ENCODE results near the gene NUP58. TPM values are rescaled to one million over a fixed set of nuclear protein-coding genes. Genes with fewer than 3 reads are reported as not detected.

The NUP58 gene
- total and polyA plus RNA-seq, 4 donors = 9.6 to 43.1 (median 24.0) TPM

DNA sequence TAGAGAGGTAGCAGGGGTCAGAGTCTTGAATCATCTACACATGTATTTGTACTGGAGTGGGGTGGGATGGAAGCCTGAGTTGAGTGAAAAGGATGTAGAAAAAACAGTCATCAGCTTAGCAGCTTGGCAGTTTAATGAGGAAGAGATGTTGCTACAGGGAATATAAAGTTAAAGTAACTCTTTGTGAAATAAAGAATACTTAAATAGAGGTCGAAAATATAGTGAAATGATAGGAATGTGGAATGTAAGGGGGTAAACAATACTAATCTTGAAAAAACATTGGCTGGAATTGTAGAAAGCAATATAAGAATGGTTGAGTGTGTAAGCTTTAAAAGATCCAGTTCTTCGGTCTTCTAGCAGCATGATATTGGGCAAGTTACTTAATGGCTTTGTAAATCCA is 22.7 kb downstream of the NUP58 start:
- intact Hi-C loops (cut with DNase I) = loop anchor here in 1 of 2 donors (10.0 kb wide), 1 partner anchor 59 kb away; no protein-coding TSS in a partner anchor
- no peak overlapping the region for H3K4me3 ChIP-seq (ENCODE audit: low read length in 2 of 2)
- DNase-seq (no peak), ATAC-seq (ENCODE audit: low FRiP score) (no peak)
- H3K4me1 ChIP-seq (ENCODE audit: control insufficient read depth in 1 of 2, insufficient read depth in 2 of 2, low read length in 2 of 2) = no peaks in the 10 kb centered on the region
- 16 to 18% methylated on average over 2 of the region's 2 CpGs for WGBS, 2 donors
- no peak overlapping the region for H3K27ac ChIP-seq (ENCODE audit: low read depth in 1 of 2, low read length in 2 of 2)
- no peaks in the 10 kb centered on the region for H3K9me3 ChIP-seq (ENCODE audit: control insufficient read depth, low read length)
- no peaks in the 10 kb centered on the region for H3K27me3 ChIP-seq (ENCODE audit: control insufficient read depth in 1 of 2, insufficient read depth in 2 of 2, low read length in 1 of 2)
- peaks cover 0 to 4% of the 10 kb centered on the region in 2 donors for H3K36me3 ChIP-seq (ENCODE audit: control insufficient read depth in 1 of 2, insufficient read depth in 2 of 2, low read length in 1 of 2)

DNA sequence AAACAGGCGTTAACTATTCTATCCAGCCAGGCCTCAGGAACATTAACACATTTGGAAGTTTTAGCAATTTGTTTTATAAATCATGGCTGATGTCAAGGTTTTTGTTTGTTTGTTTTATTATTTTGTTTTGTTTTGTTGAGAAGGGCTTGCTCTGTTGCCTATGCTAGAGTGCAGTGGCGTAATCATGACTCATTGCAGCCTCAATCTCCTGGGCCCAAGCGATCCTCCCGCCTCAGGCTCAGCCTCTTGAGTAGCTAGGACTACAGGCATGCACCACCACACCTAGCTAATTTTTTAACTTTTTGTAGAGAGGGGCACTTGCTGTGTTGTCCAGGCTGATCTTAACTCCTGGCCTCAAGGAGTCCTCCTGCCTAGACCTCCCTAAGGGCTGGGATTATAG is 28.3 kb downstream of the NUP58 start:
- Histone ChIP-seq H3K27ac (ENCODE audit: low read depth in 1 of 2, low read length in 2 of 2) (no peak overlapping the region), H3K4me3 (ENCODE audit: low read length in 2 of 2) (no peak overlapping the region), H3K4me1 (ENCODE audit: control insufficient read depth in 1 of 2, insufficient read depth in 2 of 2, low read length in 2 of 2) (no peaks in the 10 kb centered on the region), H3K27me3 (ENCODE audit: control insufficient read depth in 1 of 2, insufficient read depth in 2 of 2, low read length in 1 of 2) (no peaks in the 10 kb centered on the region), H3K36me3 (ENCODE audit: control insufficient read depth in 1 of 2, insufficient read depth in 2 of 2, low read length in 1 of 2) (peaks cover 3% of the 10 kb centered on the region in 2 donors), H3K9me3 (ENCODE audit: control insufficient read depth, low read length) (no peaks in the 10 kb centered on the region)
- intact Hi-C loops (cut with DNase I) = loop anchor here in 1 of 2 donors (10.0 kb wide), 1 partner anchor 65 kb away; no protein-coding TSS in a partner anchor
- ATAC-seq (ENCODE audit: low FRiP score) = no peak
- DNase-seq = no peak
- 85 to 89% methylated on average over 4 of the region's 4 CpGs for WGBS, 2 donors

DNA sequence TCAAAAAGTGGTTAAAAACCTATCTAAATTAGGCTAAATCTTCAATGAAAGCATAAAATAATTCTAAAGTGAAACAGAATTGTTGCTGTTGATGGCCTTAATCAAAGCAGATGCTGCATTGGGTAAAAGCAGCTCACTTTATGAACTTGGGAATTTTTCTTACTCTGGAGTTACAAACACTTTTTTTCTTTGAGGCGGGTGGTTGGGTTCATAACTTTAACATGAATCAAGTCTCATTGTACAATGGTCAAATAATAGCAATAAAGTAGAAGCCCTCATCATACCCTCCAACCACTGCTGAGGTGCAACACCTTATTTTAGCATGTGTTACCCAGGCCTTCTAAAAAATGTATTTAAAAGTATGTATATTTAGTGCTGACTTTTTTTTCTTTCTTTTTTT is 29.1 kb downstream of the NUP58 start:
- no peaks in the 10 kb centered on the region for H3K4me1 ChIP-seq (ENCODE audit: control insufficient read depth in 1 of 2, insufficient read depth in 2 of 2, low read length in 2 of 2)
- no peaks in the 10 kb centered on the region for H3K9me3 ChIP-seq (ENCODE audit: control insufficient read depth, low read length)
- intact Hi-C loops (cut with DNase I) = no loop called here
- H3K4me3 ChIP-seq (ENCODE audit: low read length in 2 of 2) = no peak overlapping the region
- H3K27me3 ChIP-seq (ENCODE audit: control insufficient read depth in 1 of 2, insufficient read depth in 2 of 2, low read length in 1 of 2) = no peaks in the 10 kb centered on the region
- ATAC-seq (ENCODE audit: low FRiP score) (no peak), DNase-seq (no peak)
- 32 to 43% methylated on average over 1 of the region's 1 CpG for WGBS, 2 donors
- H3K36me3 ChIP-seq (ENCODE audit: control insufficient read depth in 1 of 2, insufficient read depth in 2 of 2, low read length in 1 of 2) = peaks cover 3% of the 10 kb centered on the region in 2 donors
- H3K27ac ChIP-seq (ENCODE audit: low read depth in 1 of 2, low read length in 2 of 2) = no peak overlapping the region

DNA sequence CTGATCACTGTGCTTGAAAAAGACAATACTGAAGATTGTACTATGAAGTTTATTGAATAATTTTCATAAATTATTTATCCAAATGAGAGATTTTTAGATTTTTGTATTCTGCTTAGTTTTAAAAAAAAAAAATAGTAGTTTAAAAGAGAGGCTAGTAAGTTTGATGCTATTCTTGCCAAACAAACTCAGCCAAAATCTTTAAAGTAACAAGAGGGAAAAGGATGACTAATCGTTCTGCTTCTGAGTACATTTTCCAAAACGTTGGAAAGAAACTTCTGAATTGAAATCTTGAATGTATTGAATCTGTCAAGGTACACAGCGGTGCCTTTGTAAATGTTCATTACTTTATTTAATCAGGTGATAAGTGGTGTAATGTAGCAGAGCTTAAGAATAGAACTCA is 34.4 kb downstream of the NUP58 start:
- ATAC-seq (ENCODE audit: low FRiP score) (no peak), DNase-seq (no peak)
- intact Hi-C loops (cut with DNase I) = no loop called here
- H3K27ac ChIP-seq (ENCODE audit: low read depth in 1 of 2, low read length in 2 of 2) = no peak overlapping the region
- WGBS, 2 donors = 31 to 32% methylated on average over 3 of the region's 3 CpGs
- H3K4me3 ChIP-seq (ENCODE audit: low read length in 2 of 2) = no peak overlapping the region
- no peaks in the 10 kb centered on the region for H3K4me1 ChIP-seq (ENCODE audit: control insufficient read depth in 1 of 2, insufficient read depth in 2 of 2, low read length in 2 of 2)
- no peaks in the 10 kb centered on the region for H3K27me3 ChIP-seq (ENCODE audit: control insufficient read depth in 1 of 2, insufficient read depth in 2 of 2, low read length in 1 of 2)
- H3K9me3 ChIP-seq (ENCODE audit: control insufficient read depth, low read length) = no peaks in the 10 kb centered on the region
- peaks cover 3% of the 10 kb centered on the region in 2 donors for H3K36me3 ChIP-seq (ENCODE audit: control insufficient read depth in 1 of 2, insufficient read depth in 2 of 2, low read length in 1 of 2)

DNA sequence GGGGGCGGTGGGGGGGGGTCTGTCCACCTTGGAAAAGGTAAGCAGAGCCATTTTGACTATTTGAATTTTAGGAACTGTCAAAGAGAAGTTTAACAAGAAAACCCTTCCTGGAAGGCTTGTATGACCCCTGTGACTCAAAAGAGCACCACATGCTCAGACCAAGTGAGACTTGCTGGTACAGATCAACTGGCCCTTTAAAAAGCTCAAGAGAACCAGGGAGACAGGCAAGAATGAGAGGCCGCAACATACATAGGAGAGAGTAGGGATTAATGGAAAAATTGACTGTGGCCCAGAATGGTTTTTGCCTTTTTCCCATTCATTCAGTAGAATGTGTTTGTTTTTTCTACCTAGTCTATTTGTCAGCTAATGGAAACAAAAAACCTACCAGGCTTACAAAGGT is 44.2 kb downstream of the NUP58 start:
- intact Hi-C loops (cut with DNase I) = no loop called here
- no peaks in the 10 kb centered on the region for H3K27me3 ChIP-seq (ENCODE audit: control insufficient read depth in 1 of 2, insufficient read depth in 2 of 2, low read length in 1 of 2)
- H3K4me3 ChIP-seq (ENCODE audit: low read length in 2 of 2) = no peak overlapping the region
- H3K9me3 ChIP-seq (ENCODE audit: control insufficient read depth, low read length) = no peaks in the 10 kb centered on the region
- ATAC-seq (ENCODE audit: low FRiP score) (no peak), DNase-seq (no peak)
- H3K27ac ChIP-seq (ENCODE audit: low read depth in 1 of 2, low read length in 2 of 2) = no peak overlapping the region
- no peaks in the 10 kb centered on the region for H3K36me3 ChIP-seq (ENCODE audit: control insufficient read depth in 1 of 2, insufficient read depth in 2 of 2, low read length in 1 of 2)
- 93 to 100% methylated on average over 2 of the region's 2 CpGs for WGBS, 2 donors
- no peaks in the 10 kb centered on the region for H3K4me1 ChIP-seq (ENCODE audit: control insufficient read depth in 1 of 2, insufficient read depth in 2 of 2, low read length in 2 of 2)

DNA sequence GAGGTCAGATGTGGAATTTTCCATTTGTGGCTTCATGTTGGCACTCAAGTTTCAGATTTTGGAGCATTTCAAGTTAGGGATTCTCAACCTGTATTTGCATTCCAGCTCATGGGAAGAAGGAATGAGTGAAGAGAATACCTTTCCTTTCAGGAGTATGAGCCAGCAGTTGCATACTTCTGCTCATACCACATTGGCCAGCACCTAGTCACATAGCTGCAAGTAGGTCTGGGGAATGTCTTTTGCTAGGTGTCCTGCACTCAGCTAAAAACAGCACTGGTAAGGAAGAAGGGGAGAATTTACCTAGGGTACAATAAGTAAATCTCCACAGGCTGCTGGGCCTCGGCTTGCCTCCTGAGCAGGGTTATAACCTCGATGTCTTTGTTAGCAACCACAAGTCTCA is 45.7 kb downstream of the NUP58 start:
- no peak for DNase-seq

DNA sequence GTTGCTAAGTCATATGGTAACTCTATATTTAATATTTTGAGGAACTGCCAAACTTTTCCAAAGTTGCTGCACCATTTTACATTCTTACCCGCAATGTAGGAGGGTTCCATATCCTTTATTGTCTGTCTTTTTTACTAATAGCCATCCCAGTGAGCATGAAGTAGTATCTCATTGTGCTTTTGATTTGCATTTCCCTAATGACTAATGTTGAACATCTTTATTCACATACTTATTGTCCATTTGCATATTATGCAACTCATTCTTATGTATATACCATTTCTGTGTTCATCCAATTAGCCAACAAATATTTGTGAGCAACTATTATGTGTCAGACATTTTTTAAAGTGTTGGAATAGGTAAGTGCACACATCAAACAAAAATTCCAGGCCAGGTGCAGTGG is 50.0 kb downstream of the NUP58 start:
- DNase-seq (no peak), ATAC-seq (ENCODE audit: low FRiP score) (no peak)
- H3K4me3 ChIP-seq (ENCODE audit: low read length in 2 of 2) = no peak overlapping the region
- no peaks in the 10 kb centered on the region for H3K27me3 ChIP-seq (ENCODE audit: control insufficient read depth in 1 of 2, insufficient read depth in 2 of 2, low read length in 1 of 2)
- no peaks in the 10 kb centered on the region for H3K36me3 ChIP-seq (ENCODE audit: control insufficient read depth in 1 of 2, insufficient read depth in 2 of 2, low read length in 1 of 2)
- WGBS, 2 donors = 97% methylated on average over 1 of the region's 1 CpG
- H3K27ac ChIP-seq (ENCODE audit: low read depth in 1 of 2, low read length in 2 of 2) = no peak overlapping the region
- no peaks in the 10 kb centered on the region for H3K4me1 ChIP-seq (ENCODE audit: control insufficient read depth in 1 of 2, insufficient read depth in 2 of 2, low read length in 2 of 2)
- H3K9me3 ChIP-seq (ENCODE audit: control insufficient read depth, low read length) = no peaks in the 10 kb centered on the region
- intact Hi-C loops (cut with DNase I) = no loop called here

More for the DNA sequence above, 45.7 kb downstream of the NUP58 start:
- Histone ChIP-seq H3K4me1 (ENCODE audit: control insufficient read depth in 1 of 2, insufficient read depth in 2 of 2, low read length in 2 of 2) (no peaks in the 10 kb centered on the region), H3K9me3 (ENCODE audit: control insufficient read depth, low read length) (no peaks in the 10 kb centered on the region), H3K36me3 (ENCODE audit: control insufficient read depth in 1 of 2, insufficient read depth in 2 of 2, low read length in 1 of 2) (no peaks in the 10 kb centered on the region), H3K4me3 (ENCODE audit: low read length in 2 of 2) (no peak overlapping the region), H3K27me3 (ENCODE audit: control insufficient read depth in 1 of 2, insufficient read depth in 2 of 2, low read length in 1 of 2) (no peaks in the 10 kb centered on the region), H3K27ac (ENCODE audit: low read depth in 1 of 2, low read length in 2 of 2) (no peak overlapping the region)
- intact Hi-C loops (cut with DNase I) = no loop called here
- ATAC-seq (ENCODE audit: low FRiP score) = no peak
- WGBS, 2 donors = 78 to 83% methylated on average over 2 of the region's 2 CpGs

DNA sequence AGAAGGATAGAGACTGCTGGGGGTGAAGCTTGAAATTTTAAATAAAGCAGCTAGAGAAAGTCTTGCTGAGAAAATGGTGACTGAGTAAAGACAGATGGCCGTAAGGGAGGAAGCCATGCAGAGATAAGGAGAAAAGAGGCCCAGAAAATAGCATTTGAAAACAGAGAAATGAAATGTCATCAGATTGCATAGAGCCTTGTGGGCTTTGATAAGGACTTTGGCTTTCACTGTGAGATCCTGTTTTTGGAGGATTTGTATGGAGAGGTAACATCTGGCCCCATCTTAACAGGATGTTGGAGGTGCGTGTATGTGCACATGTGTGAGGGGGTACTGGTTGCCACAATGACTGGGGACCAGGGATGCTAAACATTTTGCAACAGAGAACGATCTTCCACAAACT is 50.8 kb downstream of the NUP58 start:
- Histone ChIP-seq H3K4me3 (ENCODE audit: low read length in 2 of 2) (no peak overlapping the region), H3K4me1 (ENCODE audit: control insufficient read depth in 1 of 2, insufficient read depth in 2 of 2, low read length in 2 of 2) (no peaks in the 10 kb centered on the region), H3K27ac (ENCODE audit: low read depth in 1 of 2, low read length in 2 of 2) (no peak overlapping the region), H3K36me3 (ENCODE audit: control insufficient read depth in 1 of 2, insufficient read depth in 2 of 2, low read length in 1 of 2) (no peaks in the 10 kb centered on the region), H3K9me3 (ENCODE audit: control insufficient read depth, low read length) (no peaks in the 10 kb centered on the region), H3K27me3 (ENCODE audit: control insufficient read depth in 1 of 2, insufficient read depth in 2 of 2, low read length in 1 of 2) (no peaks in the 10 kb centered on the region)
- intact Hi-C loops (cut with DNase I) = no loop called here
- no peak for DNase-seq
- WGBS, 2 donors = 31 to 34% methylated on average over 3 of the region's 3 CpGs
- no peak for ATAC-seq (ENCODE audit: low FRiP score)

DNA sequence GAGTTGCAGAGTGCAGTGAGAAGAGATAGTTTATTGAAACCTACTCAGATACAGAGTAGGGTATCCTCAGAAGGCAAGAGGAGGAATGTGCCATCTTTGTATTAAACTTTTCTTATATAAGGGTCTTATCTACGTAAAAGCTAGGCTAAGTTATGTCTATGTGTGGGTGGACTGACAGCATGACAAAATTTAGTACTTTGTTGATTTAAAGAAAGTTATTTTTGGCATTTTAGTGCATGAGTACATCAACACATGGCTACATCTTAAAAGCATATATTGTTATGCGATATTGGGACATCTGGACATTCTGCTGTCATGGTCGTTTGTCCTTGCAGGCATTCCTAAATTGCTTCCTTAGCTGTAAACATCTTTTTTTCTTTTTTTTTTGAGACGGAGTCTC is 51.4 kb downstream of the NUP58 start:
- no peak overlapping the region for H3K27ac ChIP-seq (ENCODE audit: low read depth in 1 of 2, low read length in 2 of 2)
- no peak overlapping the region for H3K4me3 ChIP-seq (ENCODE audit: low read length in 2 of 2)
- intact Hi-C loops (cut with DNase I) = no loop called here
- H3K9me3 ChIP-seq (ENCODE audit: control insufficient read depth, low read length) = no peaks in the 10 kb centered on the region
- 21 to 26% methylated on average over 4 of the region's 4 CpGs for WGBS, 2 donors
- H3K4me1 ChIP-seq (ENCODE audit: control insufficient read depth in 1 of 2, insufficient read depth in 2 of 2, low read length in 2 of 2) = no peaks in the 10 kb centered on the region
- H3K27me3 ChIP-seq (ENCODE audit: control insufficient read depth in 1 of 2, insufficient read depth in 2 of 2, low read length in 1 of 2) = no peaks in the 10 kb centered on the region
- no peak for DNase-seq
- no peak for ATAC-seq (ENCODE audit: low FRiP score)
- no peaks in the 10 kb centered on the region for H3K36me3 ChIP-seq (ENCODE audit: control insufficient read depth in 1 of 2, insufficient read depth in 2 of 2, low read length in 1 of 2)

All from aorta (tissue), 5 donors.